HG02678 (cell line): Measurements from ENCODE around the gene CYP27A1.
"Not testable (repeated sequence)": the region's sequence is repeated elsewhere in the genome, so short reads cannot be mapped to it uniquely, and the experiment has no call there.

ENCODE experiments used
- ATAC-seq: cut with Tn5 transposase; IDR thresholded peaks from one replicate; pipeline ENCODE4 v1.9.1; 2021; ENCODE audit warnings: mild to moderate bottlenecking, moderate library complexity; ENCODE audit not compliant: unreplicated experiment

Gene CYP27A1

GRCh38 chr2:218830526-218831306 is 48.8 kb downstream of the CYP27A1 start:
- no peak for ATAC-seq

GRCh38 chr2:218831378-218831990 is 49.5 kb downstream of the CYP27A1 start, which contains the start of gene PRKAG3:
Gene PRKAG3, minus strand, starts transcription at chr2:218831803.
- no peak for ATAC-seq

- no peak for ATAC-seq
These were observed 50.1 kb downstream of the CYP27A1 start for GRCh38 chr2:218832081-218832480.

GRCh38 chr2:218832520-218832919 is 50.6 kb downstream of the CYP27A1 start:
- ATAC-seq = no peak

GRCh38 chr2:218833023-218833609 is 51.2 kb downstream of the CYP27A1 start:
- ATAC-seq = no peak

GRCh38 chr2:218834685-218835084 is 52.7 kb downstream of the CYP27A1 start:
- no peak for ATAC-seq

GRCh38 chr2:218837495-218837894 is 55.5 kb downstream of the CYP27A1 start:
- ATAC-seq = no peak

GRCh38 chr2:218839430-218839829 is 57.5 kb downstream of the CYP27A1 start:
- no peak for ATAC-seq

- ATAC-seq = no peak
These were observed 57.9 kb downstream of the CYP27A1 start for GRCh38 chr2:218839888-218840287.

GRCh38 chr2:218844334-218844733 is 62.4 kb downstream of the CYP27A1 start:
- not testable (repeated sequence) for ATAC-seq

- not testable (repeated sequence) for ATAC-seq
These were observed 65.0 kb downstream of the CYP27A1 start for GRCh38 chr2:218846963-218847362.

- ATAC-seq = no peak
These were observed 67.8 kb downstream of the CYP27A1 start for GRCh38 chr2:218849721-218850120.

- ATAC-seq = no peak
These were observed 68.8 kb downstream of the CYP27A1 start for GRCh38 chr2:218850796-218851195.

GRCh38 chr2:218851286-218851685 is 69.3 kb downstream of the CYP27A1 start:
- ATAC-seq = no peak

GRCh38 chr2:218852911-218853667 is 71.1 kb downstream of the CYP27A1 start:
- ATAC-seq = no peak

- ATAC-seq = no peak
These were observed 71.8 kb downstream of the CYP27A1 start for GRCh38 chr2:218853766-218854165.

GRCh38 chr2:218854860-218855259 is 72.9 kb downstream of the CYP27A1 start:
- no peak for ATAC-seq

GRCh38 chr2:218855305-218856166 is 73.6 kb downstream of the CYP27A1 start:
- ATAC-seq = no peak

GRCh38 chr2:218856167-218856895 is 74.4 kb downstream of the CYP27A1 start:
- no peak for ATAC-seq

GRCh38 chr2:218856896-218857243 is 74.9 kb downstream of the CYP27A1 start:
- ATAC-seq = no peak
